A673 (cell line): Measurements from ENCODE around the gene MDK. TPM values are rescaled to one million over a fixed set of nuclear protein-coding genes. Genes with fewer than 3 reads are reported as not detected.

Experiments
- BruUV-seq: library from RNA; stranded (reverse); fragments of 400-500 nt; replicated peaks from 2 replicates; lab custom pipeline; 2021; lab: Mats Ljungman, UMichigan
- CTCF ChIA-PET: fragments of 300-600 bp; sonication (Branson Sonifier 250); formaldehyde crosslinking; loops from one replicate; lab custom pipeline; 2022; ENCODE audit warnings: antibody characterized with exemption; lab: Charles Lee
- POLR2A ChIA-PET: fragments of 300-600 bp; sonication (Branson Sonifier 250); formaldehyde crosslinking; loops from one replicate; lab custom pipeline; 2022; ENCODE audit warnings: antibody characterized with exemption; ENCODE audit not compliant: low non-redundant PET; lab: Charles Lee
- DNase-seq: peaks from one replicate; pipeline ENCODE4 v3.0.0-alpha.2; 2015; ENCODE audit warnings: low spot score
- H3K27ac ChIP-seq: fragments of 200-600 bp; sonication (generic); 2 replicates; pipeline ENCODE4 v1.5.1; 2016; ENCODE audit warnings: mixed run types, low read depth, mild to moderate bottlenecking, mixed read lengths, antibody characterized with exemption, low read length; ENCODE audit not compliant: poor library complexity, severe bottlenecking
- H3K27me3 ChIP-seq: fragments of 200-600 bp; sonication (generic); replicated peaks from 2 replicates; pipeline ENCODE4 v1.6.1; 2017; ENCODE audit warnings: mixed run types, low read depth, mild to moderate bottlenecking, mixed read lengths, antibody characterized with exemption, low read length; ENCODE audit not compliant: insufficient read depth, poor library complexity
- H3K36me3 ChIP-seq: fragments of 200-600 bp; sonication (generic); 2 replicates; pipeline ENCODE4 v1.6.1; 2016; ENCODE audit warnings: mixed run types, mild to moderate bottlenecking, mixed read lengths, antibody characterized with exemption, low read length; ENCODE audit not compliant: insufficient read depth, poor library complexity, severe bottlenecking
- H3K4me1 ChIP-seq: fragments of 200-600 bp; sonication (generic); 2 replicates; pipeline ENCODE4 v1.6.1; 2017; ENCODE audit warnings: mixed run types, mild to moderate bottlenecking, mixed read lengths, antibody characterized with exemption, low read length; ENCODE audit not compliant: insufficient read depth, poor library complexity, severe bottlenecking
- H3K4me3 ChIP-seq: fragments of 200-600 bp; sonication (generic); 2 replicates; pipeline ENCODE4 v1.5.1; 2016; ENCODE audit warnings: low read depth, mixed run types, mild to moderate bottlenecking, mixed read lengths, low read length; ENCODE audit not compliant: poor library complexity, severe bottlenecking
- H3K9me3 ChIP-seq: fragments of 200-600 bp; sonication (generic); 2 replicates; pipeline ENCODE4 v1.6.1; 2016; ENCODE audit warnings: mixed run types, low read depth, mild to moderate bottlenecking, mixed read lengths, antibody characterized with exemption, low read length; ENCODE audit not compliant: poor library complexity, severe bottlenecking
- EZH2 ChIP-seq: fragments of 200-600 bp; sonication (generic); IDR thresholded peaks from 2 replicates; pipeline ENCODE4 v1.6.1; 2017; ENCODE audit warnings: borderline replicate concordance, low read depth, mild to moderate bottlenecking, mixed read lengths, antibody characterized with exemption, low read length; ENCODE audit not compliant: poor library complexity, severe bottlenecking
- intact Hi-C: fragments of 100-400 bp; cut with micrococcal nuclease; formaldehyde crosslinking; loops from one replicate; pipeline ENCODE4 v1.10.0; 2022; ENCODE audit not compliant: unreplicated experiment
- total RNA-seq: library from RNA; stranded (reverse); gene quantifications from 2 replicates; pipeline ENCODE4 v1.2.3, GENCODE V29; 2021
- TF ChIP-seq, protein P1 (sequence below): fragments of 300-800, 200-600 bp; sonication (generic); conservative IDR thresholded peaks from 2 replicates; pipeline ENCODE4 v1.5.1; 2017; ENCODE audit warnings: low read depth, mild to moderate bottlenecking, antibody characterized with exemption, low read length, moderate library complexity, mixed read lengths

MDK gene
- total RNA-seq, 1 experiment from 2014 or later = 252 TPM

DNA sequence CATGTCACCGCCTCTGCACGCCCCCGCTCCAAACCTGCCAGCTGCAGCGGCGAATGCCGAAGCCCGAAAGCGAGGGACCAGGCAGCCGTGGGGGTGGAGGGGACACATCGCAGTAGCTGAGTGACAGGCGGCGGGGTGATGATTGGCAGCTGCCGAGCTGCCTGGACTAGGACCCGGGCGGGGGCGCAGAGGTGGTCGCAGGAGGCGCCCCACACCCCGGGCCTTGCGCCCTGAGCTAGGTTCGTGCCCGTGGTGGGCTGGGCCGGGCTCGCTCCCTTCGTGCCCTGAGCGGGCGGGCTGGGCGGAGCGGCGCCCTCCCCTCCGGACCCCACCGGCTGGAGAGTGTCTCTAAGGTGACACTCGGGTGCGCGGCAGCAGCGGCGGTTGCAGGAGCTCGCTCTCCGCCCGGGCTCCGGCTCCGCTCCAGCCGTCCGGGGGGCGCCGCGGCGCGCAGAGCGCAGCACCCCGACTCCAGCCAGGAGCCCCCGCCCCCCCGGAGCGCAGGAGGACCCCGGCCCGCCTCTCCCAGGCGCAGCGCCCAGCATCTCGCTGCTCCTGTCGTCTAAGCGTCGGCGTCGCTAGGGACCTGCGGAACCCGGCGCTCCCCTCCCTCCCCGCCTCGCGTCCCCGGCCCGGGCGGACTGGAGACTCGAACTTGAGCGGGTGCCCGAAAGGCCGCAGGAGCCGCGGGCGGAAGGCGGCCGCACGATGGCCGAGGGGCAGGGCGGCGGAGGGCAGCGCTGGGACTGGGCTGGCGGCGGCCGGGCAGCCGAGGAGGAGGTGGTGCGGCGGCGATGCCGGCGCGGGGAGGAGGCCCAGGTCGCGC is 48.7 kb upstream of the MDK start:
- CTCF ChIA-PET = no interaction called here

DNA sequence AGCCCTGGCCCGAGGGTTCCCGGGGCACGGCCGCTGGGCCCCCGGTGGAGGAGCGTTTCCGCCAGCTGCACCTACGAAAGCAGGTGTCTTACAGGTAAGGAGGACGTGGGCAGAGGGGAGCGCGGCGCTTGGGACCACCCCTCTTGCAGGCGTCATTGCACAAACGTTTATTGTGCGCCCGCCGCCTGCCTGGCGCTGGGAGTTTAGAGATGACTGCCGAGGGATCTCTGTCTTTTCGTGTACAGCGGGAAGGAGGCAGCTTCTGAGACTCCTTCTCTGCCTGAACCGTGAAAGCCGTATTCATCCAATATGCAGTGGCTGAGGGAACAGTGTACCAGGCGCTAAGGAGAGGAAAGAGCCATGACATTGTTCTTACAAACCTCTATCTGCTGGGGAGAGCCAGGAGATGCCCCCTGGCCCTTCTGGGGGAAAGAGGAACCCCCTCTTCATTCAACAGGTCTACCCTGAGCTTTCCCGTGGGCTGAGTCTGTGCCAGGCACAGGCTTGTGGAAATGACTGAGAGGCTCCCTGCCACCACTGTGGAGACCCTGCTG is 48.0 kb upstream of the MDK start:
- no peaks in the 10 kb centered on the region for H3K9me3 ChIP-seq
- H3K4me1 ChIP-seq = peaks cover 41% of the 10 kb centered on the region
- no peak overlapping the region for H3K27ac ChIP-seq
- H3K36me3 ChIP-seq = no peaks in the 10 kb centered on the region
- DNase-seq = peak; percentile 64
- TF ChIP-seq, protein P1, sequence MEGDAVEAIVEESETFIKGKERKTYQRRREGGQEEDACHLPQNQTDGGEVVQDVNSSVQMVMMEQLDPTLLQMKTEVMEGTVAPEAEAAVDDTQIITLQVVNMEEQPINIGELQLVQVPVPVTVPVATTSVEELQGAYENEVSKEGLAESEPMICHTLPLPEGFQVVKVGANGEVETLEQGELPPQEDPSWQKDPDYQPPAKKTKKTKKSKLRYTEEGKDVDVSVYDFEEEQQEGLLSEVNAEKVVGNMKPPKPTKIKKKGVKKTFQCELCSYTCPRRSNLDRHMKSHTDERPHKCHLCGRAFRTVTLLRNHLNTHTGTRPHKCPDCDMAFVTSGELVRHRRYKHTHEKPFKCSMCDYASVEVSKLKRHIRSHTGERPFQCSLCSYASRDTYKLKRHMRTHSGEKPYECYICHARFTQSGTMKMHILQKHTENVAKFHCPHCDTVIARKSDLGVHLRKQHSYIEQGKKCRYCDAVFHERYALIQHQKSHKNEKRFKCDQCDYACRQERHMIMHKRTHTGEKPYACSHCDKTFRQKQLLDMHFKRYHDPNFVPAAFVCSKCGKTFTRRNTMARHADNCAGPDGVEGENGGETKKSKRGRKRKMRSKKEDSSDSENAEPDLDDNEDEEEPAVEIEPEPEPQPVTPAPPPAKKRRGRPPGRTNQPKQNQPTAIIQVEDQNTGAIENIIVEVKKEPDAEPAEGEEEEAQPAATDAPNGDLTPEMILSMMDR = no peak
- no peak for TF ChIP-seq EZH2
- H3K27me3 ChIP-seq = peaks cover 14% of the 10 kb centered on the region
- CTCF ChIA-PET = no interaction called here
- POLR2A ChIA-PET = interaction anchor here (0.7 kb wide), 2 partner anchors 16 to 410 kb away, joined by 3 to 5 read pairs; no protein-coding TSS in a partner anchor
- BruUV-seq = no TSS peak
- intact Hi-C loops = loop anchor here (5.0 kb wide), 1 partner anchor 51 kb away; no protein-coding TSS in a partner anchor
- H3K4me3 ChIP-seq = peak overlapping the region; percentile 54

More for the DNA sequence above, 48.7 kb upstream of the MDK start:
- DNase-seq = peak; percentile 68
- Histone ChIP-seq H3K27me3 (peaks cover 14% of the 10 kb centered on the region), H3K4me3 (peak overlapping the region; percentile 54), H3K9me3 (no peaks in the 10 kb centered on the region), H3K27ac (no peak overlapping the region), H3K4me1 (peaks cover 38% of the 10 kb centered on the region), H3K36me3 (no peaks in the 10 kb centered on the region)
- no TSS peak for BruUV-seq
- TF ChIP-seq, protein P1 = no peak
- peak; percentile 68 for TF ChIP-seq EZH2
- POLR2A ChIA-PET = interaction anchor here (0.6 kb wide), 1 partner anchor 472 kb away, joined by 3 read pairs; no protein-coding TSS in a partner anchor
- intact Hi-C loops = loop anchor here (5.0 kb wide), 1 partner anchor 50 kb away; no protein-coding TSS in a partner anchor

DNA sequence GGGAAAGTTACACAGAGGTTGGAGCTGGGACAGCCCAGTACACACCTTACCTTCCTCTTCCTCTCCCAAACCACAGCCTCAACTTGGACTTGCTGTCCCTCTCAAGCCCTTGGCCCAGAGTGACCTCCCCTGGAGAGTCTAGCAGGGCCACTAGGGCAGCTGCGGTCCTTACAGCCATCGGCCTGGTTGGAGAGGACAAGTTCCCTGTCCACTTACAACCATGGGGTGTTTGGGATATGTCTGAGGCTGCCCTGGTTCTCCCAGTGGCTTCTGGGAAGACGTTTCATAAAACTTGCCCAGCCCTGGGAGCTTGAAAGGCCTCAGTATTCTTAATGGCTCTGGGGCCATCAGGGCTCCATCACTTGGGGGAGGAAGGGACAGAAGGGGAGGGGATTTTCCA is 47.3 kb upstream of the MDK start:
- no peak for DNase-seq
- H3K27ac ChIP-seq = no peak overlapping the region
- no peaks in the 10 kb centered on the region for H3K9me3 ChIP-seq
- H3K4me1 ChIP-seq = peaks cover 48% of the 10 kb centered on the region
- H3K4me3 ChIP-seq = no peak overlapping the region
- TF ChIP-seq EZH2 = no peak
- TF ChIP-seq, protein P1 = no peak
- BruUV-seq = no TSS peak
- ChIA-PET POLR2A (interaction anchor here (0.7 kb wide), 2 partner anchors 15 to 410 kb away, joined by 3 to 5 read pairs; no protein-coding TSS in a partner anchor), CTCF (interaction anchor here (1.1 kb wide), 1 partner anchor 25 kb away, joined by 3 read pairs; no protein-coding TSS in a partner anchor)
- H3K36me3 ChIP-seq = no peaks in the 10 kb centered on the region
- intact Hi-C loops = loop anchor here (5.0 kb wide), 1 partner anchor 52 kb away; no protein-coding TSS in a partner anchor
- peaks cover 14% of the 10 kb centered on the region for H3K27me3 ChIP-seq
